GM20431 (cell line): Measurements from ENCODE around the gene MTCH1.

ENCODE experiments used
- in situ Hi-C: fragments of 300-500 bp; cut with MseI, MboI; formaldehyde crosslinking; loops from one replicate; pipeline ENCODE4 v1.15.0; 2020; ENCODE audit warnings: low sequenced_read_pairs; ENCODE audit not compliant: unreplicated experiment

MTCH1 gene

GRCh38 chr6:36973647-36974046 lies 12.3 kb downstream of the MTCH1 start:
- in situ Hi-C loops, result no loop called here

- in situ Hi-C loops, result no loop called here
Observed at GRCh38 chr6:36973190-36973589, 12.8 kb downstream of the MTCH1 start.

GRCh38 chr6:36971921-36972673 lies 13.9 kb downstream of the MTCH1 start:
- in situ Hi-C loops, result no loop called here

- in situ Hi-C loops, result no loop called here
Observed at GRCh38 chr6:36970892-36971842, 14.8 kb downstream of the MTCH1 start.

- in situ Hi-C loops, result no loop called here
Observed at GRCh38 chr6:36969988-36970891, 15.8 kb downstream of the MTCH1 start.

DNA sequence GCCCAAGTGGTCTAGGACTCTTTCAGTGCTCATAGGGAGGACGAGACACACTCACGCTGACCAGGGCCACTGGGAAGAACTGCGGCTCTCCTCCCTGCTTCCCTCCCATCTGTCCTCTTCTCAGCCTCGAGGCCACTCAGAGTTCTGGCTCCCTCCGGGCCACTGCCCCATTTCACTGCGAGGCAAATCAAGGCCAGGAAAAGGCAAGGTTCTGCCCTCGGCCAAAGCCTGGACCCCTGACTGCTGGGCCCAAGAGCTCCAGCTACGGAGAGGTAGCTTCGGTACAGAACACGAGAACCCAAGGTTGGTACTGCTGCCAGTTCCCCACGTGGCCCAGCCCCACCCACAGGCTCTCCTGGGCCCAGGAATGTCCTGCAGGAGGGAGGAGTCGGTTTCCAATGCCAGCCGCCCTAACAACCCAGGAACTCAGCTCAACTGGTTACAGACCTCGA lies 16.7 kb downstream of the MTCH1 start:
- in situ Hi-C loops, result no loop called here

- in situ Hi-C loops, result no loop called here
Observed at GRCh38 chr6:36968266-36968977, 17.6 kb downstream of the MTCH1 start.

GRCh38 chr6:36967757-36968156 lies 18.2 kb downstream of the MTCH1 start:
- in situ Hi-C loops, result no loop called here

GRCh38 chr6:36967301-36967700 lies 18.7 kb downstream of the MTCH1 start:
- in situ Hi-C loops, result no loop called here

DNA sequence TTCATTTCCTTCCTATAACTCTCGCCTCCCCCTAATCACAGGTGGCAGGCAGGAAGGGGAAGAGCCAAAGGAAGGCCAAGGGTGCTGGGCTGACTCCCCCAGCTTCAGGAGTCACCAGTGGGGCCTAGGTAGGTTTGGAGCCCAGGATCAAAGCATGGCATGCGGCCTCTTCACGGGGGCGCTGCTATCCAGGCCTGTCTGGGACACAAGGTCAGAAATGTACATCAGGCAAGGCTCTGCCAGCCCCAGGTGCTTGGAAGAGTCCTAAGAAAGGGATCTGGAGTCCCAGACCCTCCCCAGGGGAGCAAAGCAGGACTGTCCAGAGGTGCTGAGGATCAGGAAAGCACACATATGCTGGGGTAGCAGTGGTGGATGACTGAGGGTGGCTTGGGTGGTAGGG lies 21.1 kb downstream of the MTCH1 start:
- in situ Hi-C loops, result no loop called here

DNA sequence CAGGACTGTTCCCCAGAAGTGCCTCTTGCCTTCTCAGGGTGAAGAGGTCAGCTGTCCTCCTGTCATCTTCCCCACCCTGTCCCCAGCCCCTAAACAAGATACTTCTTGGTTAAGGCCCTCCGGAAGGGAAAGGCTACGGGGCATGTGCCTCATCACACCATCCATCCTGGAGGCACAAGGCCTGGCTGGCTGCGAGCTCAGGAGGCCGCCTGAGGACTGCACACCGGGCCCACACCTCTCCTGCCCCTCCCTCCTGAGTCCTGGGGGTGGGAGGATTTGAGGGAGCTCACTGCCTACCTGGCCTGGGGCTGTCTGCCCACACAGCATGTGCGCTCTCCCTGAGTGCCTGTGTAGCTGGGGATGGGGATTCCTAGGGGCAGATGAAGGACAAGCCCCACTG lies 21.6 kb downstream of the MTCH1 start:
- in situ Hi-C loops, result no loop called here

- in situ Hi-C loops, result no loop called here
Observed at GRCh38 chr6:36963451-36964290, 22.3 kb downstream of the MTCH1 start.

DNA sequence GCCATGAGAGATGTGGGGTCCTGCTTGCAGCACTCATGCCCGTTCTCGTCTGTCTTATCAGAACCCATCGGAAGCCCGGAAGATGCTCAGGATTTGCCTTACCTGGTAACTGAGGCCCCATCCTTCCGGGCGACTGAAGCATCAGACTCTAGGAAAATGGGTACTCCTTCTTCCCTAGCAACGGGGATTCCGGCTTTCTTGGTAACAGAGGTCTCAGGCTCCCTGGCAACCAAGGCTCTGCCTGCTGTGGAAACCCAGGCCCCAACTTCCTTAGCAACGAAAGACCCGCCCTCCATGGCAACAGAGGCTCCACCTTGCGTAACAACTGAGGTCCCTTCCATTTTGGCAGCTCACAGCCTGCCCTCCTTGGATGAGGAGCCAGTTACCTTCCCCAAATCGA lies 23.1 kb downstream of the MTCH1 start:
- in situ Hi-C loops, result no loop called here

- in situ Hi-C loops, result no loop called here
Observed at GRCh38 chr6:36961441-36962435, 24.3 kb downstream of the MTCH1 start.

- in situ Hi-C loops, result no loop called here
Observed at GRCh38 chr6:36959555-36960250, 26.3 kb downstream of the MTCH1 start.

DNA sequence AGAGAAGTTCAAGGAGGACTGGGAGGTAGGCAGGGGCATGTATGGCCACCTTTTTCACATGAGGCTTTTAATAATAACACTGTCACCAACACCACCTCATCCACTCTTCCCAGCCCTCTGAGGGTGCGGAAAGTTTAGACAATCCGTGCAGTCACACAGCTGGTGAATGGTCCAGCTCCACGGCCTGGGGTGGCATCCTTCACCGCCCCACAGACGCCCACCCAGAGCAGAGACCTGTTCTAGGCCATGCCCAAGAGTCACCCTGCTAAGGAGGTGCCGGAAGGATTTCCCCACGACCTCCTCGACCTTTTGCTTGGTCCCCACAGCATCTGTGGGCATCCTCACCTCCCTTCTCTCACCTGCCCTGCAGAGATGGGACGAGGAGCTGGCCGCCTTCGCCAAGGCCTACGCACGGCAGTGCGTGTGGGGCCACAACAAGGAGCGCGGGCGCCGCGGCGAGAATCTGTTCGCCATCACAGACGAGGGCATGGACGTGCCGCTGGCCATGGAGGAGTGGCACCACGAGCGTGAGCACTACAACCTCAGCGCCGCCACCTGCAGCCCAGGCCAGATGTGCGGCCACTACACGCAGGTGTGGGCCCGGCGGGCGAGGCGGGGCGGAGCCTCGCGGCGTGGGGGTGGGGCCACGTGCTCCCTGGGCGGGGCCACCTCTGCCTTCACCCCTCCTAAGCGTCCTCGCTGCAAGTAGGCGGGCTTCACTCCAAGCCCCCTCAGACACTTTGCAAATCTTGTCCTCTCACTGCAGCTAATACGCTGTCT lies 27.0 kb downstream of the MTCH1 start:
- in situ Hi-C loops, result no loop called here
